HAP-1 (cell line): ENCODE measurements around the gene CLDN4.

Source experiments
- DNase-seq, 2 experiments: peaks; one replicate each; pipeline ENCODE4 v3.0.0-alpha.2; 2016 to 2020; ENCODE audit warnings: low spot score in 2 of 2
- H3K27me3 ChIP-seq: fragments of 250-450 bp; sonication (Bioruptor Pico); 2 replicates; pipeline ENCODE4 v1.5.1; 2020; ENCODE audit warnings: low read depth, mild to moderate bottlenecking, moderate library complexity
- H3K36me3 ChIP-seq: fragments of 250-450 bp; sonication (Bioruptor Pico); replicated peaks from 2 replicates; pipeline ENCODE4 v1.5.1; 2020; ENCODE audit warnings: mild to moderate bottlenecking
- H3K4me1 ChIP-seq: fragments of 250-450 bp; sonication (Bioruptor Pico); 2 replicates; pipeline ENCODE4 v1.5.1; 2020; ENCODE audit warnings: mild to moderate bottlenecking
- H3K4me3 ChIP-seq: fragments of 250-450 bp; sonication (Bioruptor Pico); 2 replicates; pipeline ENCODE4 v1.5.1; 2020; ENCODE audit warnings: mild to moderate bottlenecking, moderate library complexity
- H3K9me3 ChIP-seq: fragments of 250-450 bp; sonication (Bioruptor Pico); 2 replicates; pipeline ENCODE4 v1.5.1; 2020; ENCODE audit warnings: mild to moderate bottlenecking, moderate library complexity
- in situ Hi-C: fragments of 300-500 bp; cut with MboI; formaldehyde crosslinking; loops from 3 replicates; pipeline ENCODE4 v1.14.3; 2020; ENCODE audit warnings: low sequenced_read_pairs, inconsistent platforms, mixed read lengths

Gene CLDN4

DNA sequence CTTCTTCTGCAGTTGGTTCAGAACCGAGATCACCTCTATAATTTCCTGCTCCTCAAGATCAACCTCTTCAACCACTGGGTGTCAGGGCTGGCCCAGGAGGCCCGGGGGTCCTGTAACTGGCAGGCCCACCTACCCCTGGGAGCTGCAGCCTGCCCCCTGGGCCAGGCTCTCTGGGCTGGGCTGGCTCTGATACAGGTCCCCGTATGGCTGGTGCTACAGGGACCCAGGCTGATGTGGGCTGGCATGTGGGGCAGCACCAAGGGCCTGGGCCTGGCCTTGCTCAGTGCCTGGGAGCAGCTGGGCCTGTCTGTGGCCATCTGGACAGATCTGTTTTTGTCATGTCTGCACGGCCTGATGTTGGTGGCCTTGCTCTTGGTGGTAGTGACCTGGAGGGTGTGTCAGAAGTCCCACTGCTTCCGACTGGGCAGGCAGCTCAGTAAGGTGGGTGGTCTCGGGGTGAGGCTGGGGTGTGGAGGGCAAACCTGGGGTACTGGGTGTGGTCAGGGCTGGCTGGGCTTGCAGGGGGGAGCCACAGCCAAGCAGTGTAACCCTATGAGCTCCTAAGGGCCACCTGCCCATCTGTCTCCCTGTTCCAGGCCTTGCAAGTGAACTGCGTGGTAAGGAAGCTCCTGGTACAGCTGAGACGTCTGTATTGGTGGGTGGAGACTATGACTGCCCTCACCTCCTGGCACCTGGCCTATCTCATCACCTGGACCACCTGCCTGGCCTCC, 34.4 kb downstream of the CLDN4 start:
- Histone ChIP-seq H3K27me3 (no peaks in the 10 kb centered on the region), H3K36me3 (no peaks in the 10 kb centered on the region), H3K4me1 (no peaks in the 10 kb centered on the region), H3K9me3 (no peaks in the 10 kb centered on the region), H3K4me3 (no peak overlapping the region)
- DNase-seq, result no peak
- in situ Hi-C loops, result no loop called here

DNA sequence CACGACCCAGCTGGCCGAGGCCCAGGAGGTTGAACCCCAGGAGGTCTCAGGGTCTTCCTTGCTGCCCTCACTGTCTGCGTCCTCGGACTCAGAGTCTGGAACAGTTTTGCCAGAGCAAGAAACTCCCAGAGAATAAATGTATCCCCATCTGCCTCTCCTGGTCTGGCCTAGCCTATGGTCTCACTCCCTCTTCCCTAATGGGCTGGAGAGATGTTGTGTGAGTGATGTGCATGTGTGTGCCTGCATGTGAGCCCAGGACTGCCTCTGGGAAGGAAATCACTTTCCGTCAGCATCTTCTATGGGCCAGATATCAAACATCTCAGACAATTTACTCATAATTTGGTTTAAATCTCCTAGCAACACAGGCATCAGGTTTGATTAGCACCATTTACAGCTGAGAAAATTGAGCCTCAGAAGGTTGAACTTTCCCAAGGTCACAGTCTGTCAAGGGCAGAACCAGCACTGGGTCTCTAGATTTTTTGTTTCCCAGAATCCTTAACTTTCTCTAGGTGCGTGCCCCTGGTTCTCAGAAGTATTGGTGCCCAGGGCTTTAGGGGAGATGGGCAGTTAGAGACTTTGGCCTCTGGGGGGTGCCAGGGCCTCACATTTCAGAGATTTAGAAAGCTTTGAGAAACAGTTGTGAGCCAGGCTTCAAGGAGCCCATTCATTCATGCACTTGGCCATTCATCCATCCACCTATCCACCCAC, 35.1 kb downstream of the CLDN4 start:
- in situ Hi-C loops, result no loop called here
- H3K27me3 ChIP-seq, result no peaks in the 10 kb centered on the region
- H3K36me3 ChIP-seq, result no peaks in the 10 kb centered on the region
- no peaks in the 10 kb centered on the region for H3K9me3 ChIP-seq
- DNase-seq, result peak in 1 of 2 experiments; percentile 31
- H3K4me3 ChIP-seq, result no peak overlapping the region
- no peaks in the 10 kb centered on the region for H3K4me1 ChIP-seq

DNA sequence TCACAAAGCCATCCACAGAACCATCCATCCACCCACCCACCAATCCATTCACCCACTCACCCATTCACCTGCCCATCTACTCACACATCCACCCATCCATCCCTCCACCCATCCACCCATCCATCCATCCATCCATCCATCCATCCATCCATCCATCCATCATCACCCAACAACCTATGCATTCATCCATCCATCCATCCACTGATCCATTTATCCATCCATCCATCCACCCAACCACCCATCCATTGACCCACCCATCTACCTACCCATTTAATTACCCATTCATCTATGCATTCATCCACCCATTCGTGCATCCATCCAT, 35.6 kb downstream of the CLDN4 start:
- Histone ChIP-seq H3K4me3 (no peak overlapping the region), H3K9me3 (no peaks in the 10 kb centered on the region), H3K27me3 (no peaks in the 10 kb centered on the region), H3K36me3 (no peaks in the 10 kb centered on the region), H3K4me1 (no peaks in the 10 kb centered on the region)
- no peak for DNase-seq
- in situ Hi-C loops, result no loop called here

DNA sequence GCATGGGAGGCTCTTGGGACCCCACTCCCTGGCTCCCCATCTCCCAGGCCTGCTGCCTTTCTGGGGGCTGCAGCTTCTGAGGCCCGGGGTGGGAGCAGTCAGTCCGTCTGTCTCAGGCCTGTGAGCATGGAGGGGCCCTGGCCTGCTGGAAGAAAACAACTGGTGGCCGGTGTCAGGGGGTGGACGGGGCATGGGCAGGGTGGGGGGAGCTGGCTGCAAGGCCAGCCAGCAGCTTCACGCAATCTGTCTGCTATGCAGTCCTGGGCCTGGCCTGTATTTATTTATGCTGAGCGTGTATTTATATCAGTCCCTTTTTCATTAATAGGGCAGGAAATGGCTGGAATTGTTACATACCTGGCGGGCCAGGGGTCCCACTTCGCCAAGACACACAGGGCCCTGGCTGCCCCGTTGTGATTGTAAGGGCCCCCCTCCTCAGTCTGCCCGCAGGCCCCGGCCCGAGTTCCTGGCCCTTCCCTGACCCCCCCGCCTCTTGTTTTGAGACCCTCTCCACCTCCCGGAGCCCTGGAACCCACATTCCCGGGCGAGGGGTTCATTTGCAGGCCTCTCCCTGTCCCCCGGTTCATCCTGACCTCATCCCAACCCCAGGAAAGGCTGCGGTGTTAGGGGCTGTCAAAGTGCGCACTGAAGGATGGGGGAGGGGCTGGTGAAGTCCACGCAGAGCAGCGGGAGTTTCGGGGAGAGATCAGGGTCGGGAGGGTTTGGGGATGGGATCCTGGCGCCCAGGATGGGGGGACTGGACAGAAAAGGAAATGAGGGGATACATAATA, 38.4 kb downstream of the CLDN4 start:
- Histone ChIP-seq H3K9me3 (no peaks in the 10 kb centered on the region), H3K4me1 (no peaks in the 10 kb centered on the region), H3K4me3 (no peak overlapping the region), H3K27me3 (no peaks in the 10 kb centered on the region), H3K36me3 (no peaks in the 10 kb centered on the region)
- DNase-seq, result no peak
- in situ Hi-C loops, result no loop called here

DNA sequence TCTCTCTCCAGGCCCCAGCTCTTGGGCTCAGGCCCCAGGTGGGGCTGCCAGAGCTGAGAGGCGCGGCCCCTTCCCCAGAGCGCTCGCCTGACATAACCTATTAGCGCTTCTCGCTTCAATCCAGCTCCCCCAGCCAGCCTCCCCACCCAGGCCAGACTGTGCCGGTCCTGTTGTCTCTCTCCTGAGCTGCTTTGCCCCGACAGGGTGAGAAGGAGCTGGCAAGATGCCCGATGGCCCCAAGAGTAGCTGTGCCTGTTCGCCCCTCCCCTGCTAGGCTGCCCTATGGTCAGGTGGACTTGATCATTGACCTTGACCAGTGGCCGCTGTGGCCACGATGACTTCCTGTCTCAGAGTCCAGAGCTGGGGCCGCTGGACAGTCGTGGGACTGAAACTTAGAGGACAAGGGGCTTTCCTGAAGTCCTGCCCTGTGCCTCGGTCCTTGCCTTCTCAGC, 39.3 kb downstream of the CLDN4 start:
- H3K27me3 ChIP-seq, result no peaks in the 10 kb centered on the region
- no peak for DNase-seq
- no peaks in the 10 kb centered on the region for H3K36me3 ChIP-seq
- H3K9me3 ChIP-seq, result no peaks in the 10 kb centered on the region
- in situ Hi-C loops, result no loop called here
- H3K4me1 ChIP-seq, result no peaks in the 10 kb centered on the region
- H3K4me3 ChIP-seq, result no peak overlapping the region

DNA sequence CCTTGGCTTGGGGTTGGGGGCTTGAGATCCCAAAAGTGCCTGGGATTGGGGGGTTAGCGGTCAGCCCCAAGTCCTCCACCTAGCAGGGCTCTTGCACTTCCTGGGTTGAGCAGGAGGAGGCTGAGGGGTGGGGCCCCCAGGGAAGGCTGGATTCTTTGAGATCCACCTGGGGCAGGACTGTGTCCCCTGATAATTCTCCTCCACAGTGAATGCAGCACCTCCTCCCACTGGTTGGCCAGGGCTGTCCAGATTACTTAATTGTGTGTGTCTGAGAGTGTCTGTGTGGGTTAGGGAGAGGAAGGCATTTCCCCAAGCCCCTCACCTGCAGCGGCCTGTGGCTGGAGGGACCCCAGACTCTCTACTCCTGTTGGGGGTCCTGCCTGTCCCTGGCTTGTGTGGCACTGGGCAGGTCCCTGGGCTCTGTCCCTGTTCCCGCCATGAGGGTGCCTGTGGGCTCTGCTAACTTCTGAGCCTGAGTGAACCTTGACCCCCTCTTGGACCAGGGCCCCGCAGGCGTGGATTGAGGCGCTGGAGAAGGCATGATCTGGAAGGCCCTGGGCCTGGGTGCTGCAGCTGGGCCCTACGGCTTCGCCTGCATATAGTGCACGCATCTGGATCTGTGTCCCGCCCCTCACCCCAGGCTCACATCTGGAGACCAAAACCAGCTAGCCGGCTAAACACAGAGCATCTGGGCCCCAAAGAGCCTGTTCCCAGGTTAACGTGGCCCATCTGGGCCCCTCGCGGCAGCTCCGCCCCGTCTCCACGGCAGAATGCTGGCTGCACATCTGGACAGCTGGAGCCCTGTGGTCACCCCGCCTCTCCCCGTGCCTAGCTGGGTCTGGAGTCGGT, 40.6 kb downstream of the CLDN4 start:
- in situ Hi-C loops, result no loop called here
- no peaks in the 10 kb centered on the region for H3K36me3 ChIP-seq
- no peaks in the 10 kb centered on the region for H3K27me3 ChIP-seq
- no peaks in the 10 kb centered on the region for H3K4me1 ChIP-seq
- no peaks in the 10 kb centered on the region for H3K9me3 ChIP-seq
- DNase-seq, result no peak
- H3K4me3 ChIP-seq, result no peak overlapping the region

DNA sequence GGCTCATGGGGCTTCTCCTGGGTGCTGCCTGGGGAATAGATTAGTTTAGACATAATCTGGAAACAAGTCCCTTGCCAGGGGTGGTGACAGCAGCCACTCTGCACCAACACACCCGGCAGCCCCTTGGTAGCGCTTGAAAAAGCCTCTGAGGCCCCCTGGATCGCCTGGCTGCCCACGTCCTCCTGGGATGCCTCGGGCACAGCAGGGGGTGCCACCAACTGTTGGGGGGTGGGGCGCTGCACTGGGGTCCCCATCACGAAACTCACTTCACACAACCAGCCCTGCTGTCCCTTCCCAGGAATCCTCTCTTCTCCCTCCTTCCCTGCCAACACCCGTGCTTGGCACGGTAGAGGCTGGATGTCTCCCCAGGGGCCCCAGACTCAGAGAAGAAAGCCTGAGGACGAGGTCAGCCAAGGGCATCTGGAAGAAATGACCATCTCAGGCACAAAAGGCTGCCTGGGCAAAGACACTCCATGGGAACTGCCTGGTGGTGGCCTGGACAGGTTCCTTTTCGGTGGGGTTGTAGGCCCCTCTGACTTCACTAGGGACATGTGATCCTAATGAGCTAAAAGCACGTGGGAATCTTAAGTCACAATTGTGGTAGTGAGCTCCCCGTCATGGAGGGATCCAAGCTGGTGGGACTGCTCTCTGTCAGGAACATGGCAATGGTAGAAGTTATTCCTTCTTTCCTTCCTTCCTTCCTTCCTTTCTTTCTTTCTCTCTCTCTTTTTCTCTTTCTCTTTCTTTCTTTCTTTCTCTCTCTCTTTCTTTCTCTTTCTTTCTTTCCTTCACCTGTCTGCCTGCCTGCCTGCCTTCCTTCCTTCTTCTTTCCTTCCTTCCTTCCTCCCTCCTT, 41.5 kb downstream of the CLDN4 start:
- no peaks in the 10 kb centered on the region for H3K9me3 ChIP-seq
- H3K4me3 ChIP-seq, result no peak overlapping the region
- no peak for DNase-seq
- H3K36me3 ChIP-seq, result no peaks in the 10 kb centered on the region
- no peaks in the 10 kb centered on the region for H3K4me1 ChIP-seq
- no peaks in the 10 kb centered on the region for H3K27me3 ChIP-seq
- in situ Hi-C loops, result no loop called here

DNA sequence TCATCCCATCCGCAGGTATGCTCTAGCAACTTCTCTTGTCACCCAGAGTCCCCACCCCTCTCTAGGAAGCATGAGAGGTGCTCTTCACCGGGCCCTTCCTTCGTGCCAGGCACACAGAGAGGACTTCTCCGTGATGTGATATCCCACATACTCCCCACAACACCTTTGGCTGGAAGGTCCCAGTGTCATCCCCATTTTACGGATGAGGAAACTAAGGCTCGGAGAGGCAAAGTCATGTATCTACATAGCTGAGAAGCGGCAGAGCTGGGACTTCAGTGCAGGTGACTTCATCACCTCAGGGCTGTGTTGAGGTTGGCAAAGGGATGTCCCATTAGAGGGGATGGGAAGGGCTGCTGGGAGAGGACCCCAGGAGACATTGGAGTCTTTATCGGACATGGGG, 45.6 kb downstream of the CLDN4 start:
- H3K4me1 ChIP-seq, result no peaks in the 10 kb centered on the region
- H3K9me3 ChIP-seq, result no peaks in the 10 kb centered on the region
- H3K36me3 ChIP-seq, result no peaks in the 10 kb centered on the region
- no peak for DNase-seq
- H3K27me3 ChIP-seq, result peaks cover 15% of the 10 kb centered on the region
- in situ Hi-C loops, result no loop called here
- H3K4me3 ChIP-seq, result no peak overlapping the region

DNA sequence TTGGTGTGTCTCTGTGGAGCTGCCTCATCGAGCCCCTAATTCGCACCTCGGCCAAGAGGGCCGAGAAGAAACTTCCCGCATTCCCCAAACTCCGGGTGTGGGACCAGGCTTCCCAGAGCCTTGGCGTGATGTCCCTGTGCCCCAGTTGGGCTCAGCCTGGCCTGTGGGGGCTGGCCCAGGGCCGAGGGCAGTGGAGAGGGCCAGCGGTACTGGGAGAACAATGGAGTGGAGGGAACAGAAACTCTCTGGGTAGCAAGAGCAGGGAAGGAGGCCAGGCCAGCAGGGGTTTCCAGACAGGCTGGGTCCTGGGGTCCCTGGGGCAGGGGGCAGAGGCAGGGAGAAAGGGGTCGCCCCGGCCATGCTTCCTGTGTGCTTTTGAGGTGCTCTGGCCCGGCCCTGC, 46.2 kb downstream of the CLDN4 start:
- Histone ChIP-seq H3K4me1 (no peaks in the 10 kb centered on the region), H3K9me3 (no peaks in the 10 kb centered on the region), H3K4me3 (no peak overlapping the region), H3K36me3 (no peaks in the 10 kb centered on the region), H3K27me3 (peaks cover 18% of the 10 kb centered on the region)
- no peak for DNase-seq
- in situ Hi-C loops, result no loop called here

DNA sequence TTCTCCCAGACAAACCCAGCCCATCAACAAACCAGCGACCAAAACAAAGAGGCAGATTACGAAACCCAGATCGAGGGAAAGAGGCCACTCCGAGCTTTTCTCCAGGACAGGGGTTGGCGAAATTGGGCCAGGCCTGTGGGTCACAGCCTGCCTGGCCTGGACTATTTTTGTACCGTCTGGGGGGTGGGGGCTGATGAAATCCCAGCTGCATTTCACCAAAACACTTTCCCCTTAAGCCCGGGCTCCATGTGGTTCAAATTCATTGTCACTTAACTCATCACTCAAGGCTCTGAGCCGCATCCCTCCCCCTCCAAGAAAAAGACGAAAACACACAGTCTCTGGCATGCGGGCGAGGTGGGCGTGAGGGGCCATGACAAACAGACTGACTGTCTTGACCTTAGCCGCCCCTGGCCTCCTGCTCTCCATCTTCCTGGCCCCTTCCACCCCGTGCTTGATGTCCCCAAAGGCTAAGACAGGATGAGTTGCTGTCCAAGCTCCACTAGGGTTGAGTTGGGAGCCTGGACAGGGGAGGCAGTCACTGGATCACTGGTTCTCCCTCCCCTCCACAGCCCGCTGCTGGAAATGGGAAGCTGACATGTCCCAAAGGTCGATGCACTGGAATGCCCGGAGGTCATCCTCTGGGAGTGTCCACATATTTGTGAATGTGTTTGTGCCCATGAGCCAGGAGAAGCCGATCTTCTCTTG, 49.3 kb downstream of the CLDN4 start:
- H3K4me3 ChIP-seq, result no peak overlapping the region
- no peak for DNase-seq
- in situ Hi-C loops, result no loop called here

DNA sequence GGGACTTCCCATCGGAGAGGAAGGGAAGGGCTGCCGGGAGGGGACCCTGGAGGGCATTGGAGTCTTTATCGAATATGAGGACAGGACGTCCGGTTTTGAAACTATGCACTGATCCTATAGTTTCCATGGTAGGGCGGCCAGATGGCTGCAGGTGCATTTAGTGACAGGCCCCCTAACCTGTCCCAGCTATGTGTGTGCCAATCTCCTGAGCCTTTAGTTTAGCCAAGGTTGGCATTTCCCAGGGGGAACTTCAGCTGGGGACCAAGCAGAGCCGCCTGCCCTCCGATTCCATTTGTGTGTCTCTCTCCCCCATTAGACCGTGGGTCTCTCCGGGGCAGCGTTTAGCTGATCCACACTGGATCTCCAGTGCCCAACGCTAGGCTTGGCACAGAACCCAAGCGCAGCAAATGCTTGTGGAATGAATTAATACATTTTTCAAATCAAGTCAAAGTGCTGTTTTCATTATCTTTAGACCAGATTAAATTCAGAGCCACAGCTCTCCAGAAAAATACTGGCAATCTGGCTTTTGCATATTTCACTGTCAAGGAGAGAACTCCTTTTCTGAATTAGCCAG, 50.0 kb downstream of the CLDN4 start:
- in situ Hi-C loops, result no loop called here
- peaks cover 18% of the 10 kb centered on the region for H3K27me3 ChIP-seq
- H3K36me3 ChIP-seq, result no peaks in the 10 kb centered on the region
- no peak overlapping the region for H3K4me3 ChIP-seq
- H3K4me1 ChIP-seq, result no peaks in the 10 kb centered on the region
- no peaks in the 10 kb centered on the region for H3K9me3 ChIP-seq
- no peak for DNase-seq

More for the DNA sequence above, 49.3 kb downstream of the CLDN4 start:
- Histone ChIP-seq H3K36me3 (no peaks in the 10 kb centered on the region), H3K4me1 (no peaks in the 10 kb centered on the region), H3K27me3 (peaks cover 18% of the 10 kb centered on the region), H3K9me3 (no peaks in the 10 kb centered on the region)

DNA sequence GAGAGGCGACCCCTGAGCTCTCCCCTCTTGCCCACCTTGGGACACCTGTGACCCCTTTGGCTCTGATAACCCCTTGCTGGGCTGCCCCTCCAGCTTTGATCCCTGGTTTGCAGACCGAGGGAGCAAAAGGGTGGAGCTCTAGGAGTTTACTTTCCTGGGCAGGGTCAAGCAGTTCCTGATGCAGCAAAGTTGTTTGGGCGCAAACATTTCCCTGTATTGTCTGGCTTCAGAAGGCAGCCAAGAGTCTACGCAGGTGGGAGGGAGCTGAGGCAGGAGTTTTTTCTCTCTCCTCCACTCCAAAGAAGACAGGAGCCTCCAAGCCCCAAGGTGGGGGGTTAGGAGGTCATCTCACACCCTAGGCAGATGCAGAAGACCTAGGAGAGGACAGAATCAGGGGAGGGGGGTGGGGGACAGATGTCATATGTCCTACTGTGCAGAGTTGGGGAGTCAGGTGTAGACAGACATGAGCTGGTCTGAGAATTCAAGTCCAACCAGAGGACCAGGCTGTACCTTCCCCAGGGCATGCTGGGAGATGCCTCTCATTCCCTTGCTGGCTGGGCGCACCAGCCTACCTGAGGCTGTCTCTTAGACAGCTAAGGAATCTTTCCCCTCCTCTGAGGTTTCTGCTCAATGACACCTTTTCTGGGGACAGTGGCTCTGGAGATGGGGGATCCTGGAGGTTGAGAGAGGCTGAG, 50.7 kb downstream of the CLDN4 start:
- in situ Hi-C loops, result no loop called here
- no peaks in the 10 kb centered on the region for H3K4me1 ChIP-seq
- peaks cover 18% of the 10 kb centered on the region for H3K27me3 ChIP-seq
- H3K4me3 ChIP-seq, result no peak overlapping the region
- no peaks in the 10 kb centered on the region for H3K36me3 ChIP-seq
- no peak for DNase-seq
- H3K9me3 ChIP-seq, result no peaks in the 10 kb centered on the region
